ENCODE measurements around the gene ABCB6. TPM values are rescaled to one million over a fixed set of nuclear protein-coding genes. Genes with fewer than 3 reads are reported as not detected.

The ABCB6 gene
- total and polyA plus RNA-seq, 10 of the 15 experiments (the other 5 are each of a cell fraction or from before 2014, with no cell fraction given), result 2.3 to 22.1 (median 13.8) TPM

GRCh38 chr2:219172231-219173154, 46.3 kb downstream of the ABCB6 start:
- no peak for TF ChIP-seq NFIC (IDR thresholded peaks at IDR 0.05; ENCODE audit: low read depth, low read length)
- TF ChIP-seq SMC3 (IDR thresholded peaks at IDR 0.05; ENCODE audit: borderline replicate concordance, low read length), result no peak
- TF ChIP-seq BCL3 (IDR thresholded peaks at IDR 0.05; ENCODE audit: borderline replicate concordance, insufficient read depth, low read depth, low read length, poor library complexity, severe bottlenecking), result no peak
- no peak for TF ChIP-seq CTCF (IDR thresholded peaks at IDR 0.05 in 2 of 3, conservative IDR thresholded peaks at IDR 0.05 in 1 of 3; ENCODE audit: control insufficient read depth in 2 of 3, extremely low read depth in 1 of 3, insufficient read depth in 1 of 3, low read depth in 3 of 3, low read length in 3 of 3)
- TF ChIP-seq FOXM1 (IDR thresholded peaks at IDR 0.05; ENCODE audit: low read depth, low read length), result no peak
- no peak for TF ChIP-seq EP300 (IDR thresholded peaks at IDR 0.05; ENCODE audit: borderline replicate concordance in 1 of 2, control insufficient read depth in 1 of 2, low read depth in 2 of 2, low read length in 2 of 2)
- no peak for TF ChIP-seq ZSCAN29 (IDR thresholded peaks at IDR 0.05)
- TF ChIP-seq ZBTB33 (IDR thresholded peaks at IDR 0.05), result no peak
- no peak for TF ChIP-seq IRF3 (IDR thresholded peaks at IDR 0.05)
- TF ChIP-seq NBN (IDR thresholded peaks at IDR 0.05), result no peak
- TF ChIP-seq KAT2A (conservative IDR thresholded peaks at IDR 0.05; ENCODE audit: control insufficient read depth, low read depth, low read length), result no peak
- no peak for TF ChIP-seq CEBPB (IDR thresholded peaks at IDR 0.05; ENCODE audit: borderline replicate concordance in 1 of 2, low read depth in 2 of 2, low read length in 2 of 2)
- no peak for TF ChIP-seq MXI1 (IDR thresholded peaks at IDR 0.05; ENCODE audit: low read depth, low read length)
- no peak for TF ChIP-seq SUPT20H (IDR thresholded peaks at IDR 0.05; ENCODE audit: borderline replicate concordance, control insufficient read depth, low read depth, low read length)
- no peak for TF ChIP-seq TBL1XR1 (IDR thresholded peaks at IDR 0.05; ENCODE audit: low read depth, low read length)
- no peak for FAIRE-seq
- intact Hi-C loops (cut with micrococcal nuclease; ENCODE audit: unreplicated experiment) (no loop called here), in situ Hi-C loops (cut with MboI) (loop anchor here (5.0 kb wide), 1 partner anchor 35 kb away; the partner anchor contains the start of gene ZFAND2B)
- Histone ChIP-seq H3K9ac (ENCODE audit: control insufficient read depth, insufficient read depth, low read length) (no peak overlapping the region), H2AFZ (ENCODE audit: control insufficient read depth, low read depth, low read length) (no peak overlapping the region), H3K4me3 (no peak overlapping the region), H3K4me1 (ENCODE audit: control insufficient read depth, insufficient read depth, low read length) (no peaks in the 10 kb centered on the region; the same call in 1 of the 2 replicates), H3K4me2 (ENCODE audit: control insufficient read depth, insufficient read depth) (no peak overlapping the region), H3K36me3 (ENCODE audit: control insufficient read depth in 2 of 2, insufficient read depth in 2 of 2, low read length in 1 of 2) (peaks cover 4 to 9% of the 10 kb centered on the region in 2 experiments), H3K79me2 (ENCODE audit: control insufficient read depth, insufficient read depth, low read length) (peaks cover 14% of the 10 kb centered on the region), H3K9me3 (replicated peaks; ENCODE audit: control insufficient read depth, insufficient read depth, low read length) (no peaks in the 10 kb centered on the region), H3K27me3 (replicated peaks in 1 of 2; ENCODE audit: control insufficient read depth in 2 of 2, insufficient read depth in 2 of 2, low read length in 1 of 2) (no peaks in the 10 kb centered on the region), H4K20me1 (ENCODE audit: control insufficient read depth, insufficient read depth) (no peaks in the 10 kb centered on the region), H3K27ac (ENCODE audit: control insufficient read depth, insufficient read depth) (no peak overlapping the region)
- CTCF ChIA-PET, result interaction anchor here (0.5 to 5.6 kb wide), 18 partner anchors 8 to 344 kb away, joined by 3 to 48 read pairs (median 8); partner anchors contain the start of genes DNAJB2, GLB1L and STK16
- DNase-seq (ENCODE audit: low read depth, low spot score), result no peak
- POLR2A ChIA-PET, result interaction anchor here (1.2 kb wide), 1 partner anchor 34 kb away, joined by 5 read pairs; the partner anchor contains the start of gene ZFAND2B
- WGBS (ENCODE audit: insufficient coverage, insufficient replicate concordance, low lambda C conversion rate, missing lambda C conversion rate), result 85% methylated on average over 16 of the region's 16 CpGs
- ATAC-seq, result no peak
- SMC1A ChIA-PET (ENCODE audit: uncharacterized antibody, unreplicated experiment), result interaction anchor here (0.6 to 2.9 kb wide), 6 partner anchors 36 to 326 kb away, joined by 3 to 20 read pairs (median 3); partner anchors contain the start of gene GMPPA
- RAD21 ChIA-PET (ENCODE audit: unreplicated experiment), result interaction anchor here (1.8 to 4.1 kb wide), 3 partner anchors 35 to 124 kb away, joined by 9 to 33 read pairs (median 12); partner anchors contain the start of gene ZFAND2B
- BruUV-seq (replicated peaks), result no TSS peak

All from GM12878 (cell line).